ENCODE results near the gene SDR39U1.

- TF ChIP-seq CTCF (IDR thresholded peaks at IDR 0.05; ENCODE audit: low read depth, low read length, poor library complexity, severe bottlenecking) (no peak), EZH2phosphoT487 (IDR thresholded peaks at IDR 0.05; ENCODE audit: borderline replicate concordance, low read length) (no peak)
Measured at GRCh38 chr14:24443053-24443665, 583 bp upstream of the SDR39U1 start.
